NCI-H345 (cell line): Measurements from ENCODE around the gene FAM13A.
A peak's percentile ranks its signal among the peaks of the same experiment; 100 is the strongest.
"Not testable (repeated sequence)": the region's sequence is repeated elsewhere in the genome, so short reads cannot be mapped to it uniquely, and the experiment has no call there.

Experiments used
- DNase-seq: peaks from one replicate; lab custom pipeline; 2025; lab: John Stamatoyannopoulos, UW

Gene FAM13A

DNA sequence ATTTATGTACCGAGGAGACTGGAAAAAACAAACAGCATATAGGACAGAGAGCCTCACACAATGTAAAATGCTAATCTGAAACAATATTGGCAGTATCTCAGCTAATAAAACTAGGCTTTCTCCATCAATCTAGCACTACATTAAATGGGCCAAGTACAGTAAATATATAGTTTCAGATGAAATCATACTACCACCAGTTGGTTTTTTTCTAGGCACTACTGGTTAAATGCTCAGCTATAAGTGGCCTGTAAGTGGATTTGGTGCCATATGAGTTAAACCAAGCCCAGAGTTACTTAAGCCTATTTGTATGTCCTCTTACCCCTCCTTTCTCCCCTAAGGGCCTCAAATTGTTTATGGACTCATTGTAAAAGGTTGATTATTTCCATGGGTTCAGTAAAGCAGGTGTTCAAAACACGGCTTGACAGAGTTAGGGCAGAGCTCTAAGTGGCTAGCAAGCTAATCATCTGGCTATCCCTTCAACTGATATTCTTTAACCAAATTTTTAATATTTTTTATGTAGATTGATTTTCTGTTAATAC, 57.5 kb downstream of the FAM13A start:
- peak; percentile 45 for DNase-seq

DNA sequence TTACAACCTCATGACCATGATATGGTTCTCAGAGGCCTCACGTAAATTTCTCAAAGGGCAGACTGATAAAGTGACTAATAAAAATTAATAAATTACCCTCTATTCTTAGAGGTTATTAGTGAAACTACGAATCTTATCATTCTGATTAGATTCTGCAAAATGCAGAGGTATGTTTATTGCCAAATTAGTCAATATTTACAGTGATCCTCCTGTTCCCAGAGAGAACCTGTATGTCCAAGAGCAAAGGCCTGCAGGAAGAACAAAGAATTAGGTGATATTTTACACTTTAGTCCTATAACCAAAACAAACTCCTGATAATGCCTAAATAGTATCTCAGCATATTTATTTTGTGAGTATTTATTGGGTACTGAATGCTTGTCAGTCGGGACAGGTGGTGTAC, 58.1 kb downstream of the FAM13A start:
- no peak for DNase-seq

DNA sequence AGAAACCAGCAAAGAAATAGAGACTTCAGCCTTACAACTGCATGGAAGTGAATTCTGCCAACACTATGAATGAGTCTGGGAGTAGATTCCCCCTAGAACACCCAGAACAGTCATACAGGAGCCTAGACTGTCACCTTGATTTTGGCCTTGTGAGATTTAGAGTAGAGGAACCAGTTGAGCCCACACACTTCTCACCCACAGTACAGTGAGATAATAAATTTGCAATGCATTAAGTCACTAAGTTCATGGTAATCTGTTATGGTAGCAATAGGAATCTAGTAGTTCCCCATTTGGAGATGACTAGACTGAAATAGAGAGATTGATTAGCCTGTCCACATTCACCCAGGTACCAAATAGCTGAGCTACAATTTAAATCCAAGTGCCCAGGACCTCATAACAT, 59.0 kb downstream of the FAM13A start:
- no peak for DNase-seq

DNA sequence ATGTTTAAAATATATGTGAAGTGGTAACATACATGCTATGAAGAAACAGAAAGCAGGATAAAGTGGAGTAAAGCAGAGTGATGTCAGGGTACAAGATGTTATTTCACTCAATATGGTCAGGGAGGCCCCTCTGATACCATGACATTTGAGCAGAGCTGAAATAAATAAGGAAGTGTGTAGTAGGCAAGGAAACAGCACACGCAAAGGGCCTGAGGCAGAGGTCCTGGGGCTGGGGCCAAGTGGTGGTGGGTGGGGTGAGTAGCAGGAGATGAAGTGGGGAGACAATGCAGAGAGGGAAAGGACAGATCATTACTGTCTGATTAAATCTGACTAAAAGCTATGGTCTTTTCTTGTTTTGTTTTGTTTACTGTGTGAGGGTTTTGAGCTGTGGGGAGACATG, 61.1 kb downstream of the FAM13A start:
- no peak for DNase-seq

GRCh38 chr4:88995257-88995656, 61.7 kb downstream of the FAM13A start:
- not testable (repeated sequence) for DNase-seq

GRCh38 chr4:88993246-88993645, 63.7 kb downstream of the FAM13A start:
- no peak for DNase-seq

DNA sequence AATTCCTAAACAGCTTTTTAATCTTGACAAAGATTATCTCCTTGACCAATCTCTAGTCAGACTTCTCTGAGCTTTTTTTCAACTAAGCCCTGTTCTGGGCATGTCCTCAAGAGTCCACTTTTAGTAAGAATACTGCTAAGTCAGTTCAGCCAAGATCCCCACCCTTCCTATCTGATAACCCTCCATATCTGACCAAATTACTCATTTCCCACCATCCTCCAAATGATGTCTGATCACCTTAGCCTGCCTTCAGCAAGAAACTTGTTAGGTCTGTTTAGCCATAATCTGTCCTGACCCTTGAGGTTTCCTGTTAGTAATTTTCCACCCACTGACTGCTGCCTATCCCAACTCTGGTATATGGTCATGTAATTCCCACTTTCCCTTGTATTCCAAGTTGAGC, 65.2 kb downstream of the FAM13A start:
- no peak for DNase-seq

DNA sequence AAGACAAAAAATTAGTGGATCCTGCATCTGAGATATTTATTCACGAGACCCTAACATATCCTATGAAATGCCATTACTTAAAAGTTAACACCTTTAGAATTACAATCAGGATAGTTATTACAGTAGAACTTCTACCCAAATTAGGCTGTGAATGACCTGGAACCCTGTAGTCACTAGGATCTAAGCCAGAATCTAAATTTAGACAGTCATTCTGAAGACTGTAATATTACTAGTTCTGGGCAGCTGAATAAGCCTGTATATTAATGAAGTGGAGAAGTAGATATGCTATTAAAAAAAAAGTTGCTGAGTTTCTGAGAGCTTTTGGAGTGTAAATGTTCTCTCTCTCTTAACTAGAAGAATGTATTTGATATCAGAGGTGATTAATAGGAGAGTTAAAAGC, 67.0 kb downstream of the FAM13A start:
- no peak for DNase-seq

- DNase-seq, result no peak
Observed at GRCh38 chr4:88985088-88985773, 71.8 kb downstream of the FAM13A start.

DNA sequence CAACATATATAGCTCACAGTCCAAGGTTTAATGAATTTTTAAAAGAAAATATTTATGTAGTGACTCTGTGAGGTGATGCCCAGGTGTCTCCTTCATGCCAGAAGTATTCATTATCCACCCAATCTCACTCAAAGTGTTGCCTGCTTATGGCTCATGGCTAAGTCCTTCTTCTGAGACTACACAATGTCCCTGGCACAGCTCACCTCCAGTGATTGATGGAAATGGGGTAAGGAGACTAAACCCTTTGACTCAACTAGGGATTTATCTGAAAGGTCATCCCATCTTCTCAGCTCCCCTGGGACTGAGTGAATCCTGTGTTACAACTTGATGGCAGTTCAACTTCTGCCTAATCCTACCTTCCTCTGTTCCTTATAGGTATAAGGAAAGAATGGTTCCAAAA, 74.2 kb downstream of the FAM13A start:
- no peak for DNase-seq

DNA sequence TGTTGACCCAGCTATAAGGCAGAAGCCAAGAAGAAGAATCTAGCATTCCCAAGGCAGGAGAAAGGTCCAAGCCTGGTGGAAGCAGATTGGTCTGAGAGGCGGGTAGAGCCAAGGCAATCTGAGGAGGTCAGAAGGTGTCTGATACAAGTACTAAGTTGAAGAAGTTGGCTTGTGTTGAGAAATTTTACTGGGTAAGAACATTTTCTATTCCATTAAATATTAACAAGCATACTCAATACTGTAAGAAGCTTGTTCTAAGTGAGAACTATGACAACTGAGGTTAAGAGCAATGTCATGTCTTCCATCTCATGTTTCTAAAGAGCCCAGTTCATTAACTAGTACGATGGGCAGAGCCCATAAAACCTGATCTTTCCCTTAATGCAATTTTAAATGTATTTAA, 75.0 kb downstream of the FAM13A start:
- DNase-seq, result no peak

DNA sequence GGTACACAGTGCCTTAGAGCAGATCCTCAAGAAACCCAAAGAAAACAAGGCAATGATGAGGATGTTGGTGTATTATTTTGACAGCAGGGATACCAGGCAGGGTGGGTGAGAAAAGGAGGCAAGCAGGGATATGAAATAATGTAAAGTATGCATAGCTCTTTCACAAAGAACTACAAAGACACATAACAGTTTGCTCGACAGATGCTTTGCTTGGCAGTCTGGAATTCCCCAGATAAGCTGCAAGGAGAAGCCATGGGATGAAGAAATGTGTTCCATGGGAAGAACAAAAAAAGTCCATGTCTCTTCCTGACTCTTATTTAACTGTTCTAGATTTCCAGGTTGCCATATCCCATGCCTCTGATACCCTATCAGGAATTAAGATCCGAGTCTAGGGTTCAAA, 75.4 kb downstream of the FAM13A start:
- no peak for DNase-seq

DNA sequence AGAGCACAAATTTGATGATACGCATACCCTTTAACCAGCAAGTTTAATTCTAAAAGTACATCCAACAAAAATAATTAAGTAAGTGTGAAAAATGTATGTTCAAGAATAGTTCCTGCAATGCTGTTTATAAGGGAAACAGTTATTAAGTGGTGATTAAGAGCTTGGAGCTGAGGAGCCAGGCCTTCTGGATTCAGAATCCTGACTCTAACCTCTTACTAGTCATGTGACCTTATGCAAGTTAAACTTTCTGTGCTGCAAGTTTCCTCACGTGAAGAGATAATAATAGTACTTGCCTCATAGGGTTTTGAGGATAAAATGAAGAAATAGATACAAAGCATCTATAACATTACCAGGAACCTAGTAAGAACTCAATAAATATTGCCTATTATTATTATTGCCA, 77.7 kb downstream of the FAM13A start:
- DNase-seq, result no peak

DNA sequence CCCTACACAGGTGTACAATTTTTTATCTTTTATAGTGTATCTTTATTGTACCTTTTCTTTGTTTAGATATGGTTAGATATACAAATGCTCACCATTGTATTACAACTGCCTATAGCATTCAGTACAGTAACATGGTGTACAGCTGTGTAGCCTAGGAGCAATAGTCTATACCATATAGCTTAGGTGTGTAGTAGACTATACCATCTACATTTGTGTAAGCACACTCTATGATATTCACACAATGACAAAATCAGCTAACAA, 80.3 kb downstream of the FAM13A start:
- no peak for DNase-seq

- DNase-seq, result no peak
Observed at GRCh38 chr4:88975958-88976774, 80.8 kb downstream of the FAM13A start.

GRCh38 chr4:88971536-88971935, 85.4 kb downstream of the FAM13A start:
- DNase-seq, result no peak

DNA sequence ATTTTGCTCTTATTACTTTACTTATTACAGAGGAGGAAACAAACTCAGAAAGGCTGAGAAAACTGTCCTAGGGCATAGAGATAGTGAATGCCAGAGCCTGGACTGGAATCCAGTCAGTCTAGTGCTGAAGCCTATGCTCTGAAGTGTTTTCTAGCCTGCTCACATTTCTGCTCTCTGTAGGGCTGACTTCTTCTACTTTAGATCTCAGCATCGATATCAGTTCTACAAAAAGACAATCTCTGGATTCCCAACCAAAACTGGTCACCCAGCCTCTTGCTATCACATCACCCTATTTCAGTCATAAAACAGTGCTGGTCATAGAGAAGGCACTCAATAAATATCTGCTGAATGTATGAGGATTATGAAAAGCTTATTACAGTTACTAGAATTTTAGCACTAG, 87.2 kb downstream of the FAM13A start:
- no peak for DNase-seq

DNA sequence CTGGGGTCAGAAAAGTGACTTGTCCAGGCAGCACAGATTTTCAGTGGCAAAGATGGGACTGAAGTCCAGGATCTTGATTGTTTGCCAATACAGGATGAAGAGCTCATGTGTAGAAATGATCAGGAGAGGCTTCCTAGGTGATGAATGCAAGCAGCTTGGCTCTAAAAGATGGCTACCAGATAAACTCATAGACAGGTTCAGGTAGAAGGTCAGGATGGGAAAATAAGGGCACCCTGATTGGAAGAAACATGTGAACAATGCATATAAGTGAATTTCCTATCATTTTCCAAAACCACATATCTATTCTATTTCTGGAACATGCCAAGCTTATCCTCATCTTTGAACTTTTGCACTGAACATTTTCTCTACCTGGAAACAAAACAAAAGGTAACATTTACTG, 87.7 kb downstream of the FAM13A start:
- no peak for DNase-seq

- no peak for DNase-seq
Observed at GRCh38 chr4:88967883-88968331, 89.1 kb downstream of the FAM13A start.

- DNase-seq, result peak; percentile 3
Observed at GRCh38 chr4:88965053-88965452, 91.9 kb downstream of the FAM13A start.

DNA sequence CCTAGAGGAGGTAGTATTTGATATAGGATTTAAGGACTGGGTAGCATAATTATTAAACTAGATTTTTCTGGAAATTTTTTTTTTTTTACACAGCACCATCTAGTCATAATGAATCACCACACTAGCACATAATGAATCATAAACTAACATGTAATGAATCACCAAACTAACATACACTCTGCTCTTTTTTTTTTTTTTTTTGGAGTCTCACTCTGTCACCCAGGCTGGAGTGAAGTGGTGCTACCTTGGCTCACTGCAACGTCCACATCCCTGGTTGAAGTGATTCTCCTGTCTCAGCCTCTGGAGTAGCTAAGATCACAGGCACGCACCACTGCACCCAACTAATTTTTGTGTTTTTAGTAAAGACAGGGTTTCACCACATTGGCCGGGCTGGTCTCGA, 92.5 kb downstream of the FAM13A start:
- DNase-seq, result peak; percentile 7

DNA sequence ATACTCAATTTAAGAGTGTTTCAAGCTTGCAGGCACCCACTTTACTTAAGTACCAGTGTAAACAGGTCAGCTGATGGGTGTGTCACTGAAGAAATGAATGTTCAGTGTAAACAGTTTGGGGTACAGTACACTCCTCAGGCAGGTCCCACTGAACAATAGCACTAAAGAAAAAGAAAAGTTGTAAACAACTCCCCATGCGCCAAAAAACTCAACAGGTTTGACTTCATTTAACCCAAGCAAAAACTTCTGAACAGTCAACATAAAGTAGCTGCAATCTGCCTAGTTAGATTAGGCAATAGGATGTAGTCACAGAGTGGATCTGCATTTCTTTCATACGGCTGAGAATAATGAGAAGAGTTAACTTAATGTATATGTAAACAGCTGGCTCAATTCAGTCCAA, 93.2 kb downstream of the FAM13A start:
- DNase-seq, result peak; percentile 38

DNA sequence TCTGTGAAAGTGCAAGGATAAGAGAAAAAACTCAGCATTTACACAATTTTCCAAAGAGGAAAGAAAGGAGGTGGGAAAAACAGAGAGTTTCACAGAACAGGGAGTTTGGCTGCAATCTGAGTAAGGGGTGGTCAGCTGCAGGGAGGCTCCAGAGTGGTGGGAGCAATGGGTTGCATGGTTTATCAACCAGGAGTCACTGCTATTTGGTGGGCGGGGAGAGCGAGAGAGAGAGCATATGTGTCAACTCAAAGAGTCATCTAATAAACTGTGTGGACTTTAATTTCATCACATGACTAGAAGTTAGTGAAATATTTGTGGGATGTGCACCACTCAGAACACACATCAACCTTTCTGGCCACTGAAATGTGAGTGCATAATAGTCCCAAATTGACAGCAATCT, 94.6 kb downstream of the FAM13A start:
- DNase-seq, result no peak

- DNase-seq, result no peak
Observed at GRCh38 chr4:88960576-88960975, 96.4 kb downstream of the FAM13A start.
